VCaP (cell line): ENCODE measurements around the gene SYK.

Experiments used
- H3K27ac ChIP-seq: fragments of 450-650 bp; 2 replicates; pipeline ENCODE4 v1.5.1; 2017
- TF ChIP-seq, protein P1 (sequence below): fragments of 450-650 bp; conservative IDR thresholded peaks from 2 replicates; pipeline ENCODE4 v1.5.1; 2017; ENCODE audit warnings: mild to moderate bottlenecking, moderate library complexity

SYK gene

GRCh38 chr9:90919883-90920282 is 118.3 kb downstream of the SYK start:
- TF ChIP-seq, protein P1, sequence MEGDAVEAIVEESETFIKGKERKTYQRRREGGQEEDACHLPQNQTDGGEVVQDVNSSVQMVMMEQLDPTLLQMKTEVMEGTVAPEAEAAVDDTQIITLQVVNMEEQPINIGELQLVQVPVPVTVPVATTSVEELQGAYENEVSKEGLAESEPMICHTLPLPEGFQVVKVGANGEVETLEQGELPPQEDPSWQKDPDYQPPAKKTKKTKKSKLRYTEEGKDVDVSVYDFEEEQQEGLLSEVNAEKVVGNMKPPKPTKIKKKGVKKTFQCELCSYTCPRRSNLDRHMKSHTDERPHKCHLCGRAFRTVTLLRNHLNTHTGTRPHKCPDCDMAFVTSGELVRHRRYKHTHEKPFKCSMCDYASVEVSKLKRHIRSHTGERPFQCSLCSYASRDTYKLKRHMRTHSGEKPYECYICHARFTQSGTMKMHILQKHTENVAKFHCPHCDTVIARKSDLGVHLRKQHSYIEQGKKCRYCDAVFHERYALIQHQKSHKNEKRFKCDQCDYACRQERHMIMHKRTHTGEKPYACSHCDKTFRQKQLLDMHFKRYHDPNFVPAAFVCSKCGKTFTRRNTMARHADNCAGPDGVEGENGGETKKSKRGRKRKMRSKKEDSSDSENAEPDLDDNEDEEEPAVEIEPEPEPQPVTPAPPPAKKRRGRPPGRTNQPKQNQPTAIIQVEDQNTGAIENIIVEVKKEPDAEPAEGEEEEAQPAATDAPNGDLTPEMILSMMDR: no peak
- H3K27ac ChIP-seq: peak overlapping the region; percentile 84

DNA sequence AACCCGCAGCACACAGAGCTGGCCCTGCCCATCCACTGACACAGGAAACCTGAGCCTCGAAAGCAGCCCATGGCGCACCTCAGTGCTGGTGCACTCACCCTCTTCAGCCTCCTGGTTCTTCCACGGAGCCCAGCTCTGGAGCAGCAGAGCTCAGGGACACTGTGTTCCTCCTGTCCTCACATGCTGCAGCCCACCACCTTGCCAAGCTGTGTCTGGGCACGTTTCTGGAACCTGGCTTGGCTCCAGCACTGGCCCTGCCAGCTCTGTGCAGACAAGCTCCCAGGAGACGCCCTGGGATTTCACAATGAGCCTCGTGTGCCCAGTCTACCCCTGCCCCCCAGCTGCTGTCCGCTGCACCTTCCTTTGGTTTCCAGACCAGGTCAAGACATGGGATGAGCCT is 119.5 kb downstream of the SYK start:
- TF ChIP-seq, protein P1: no peak
- peak overlapping the region; percentile 84 for H3K27ac ChIP-seq

GRCh38 chr9:90921969-90922368 is 120.3 kb downstream of the SYK start:
- H3K27ac ChIP-seq: peak overlapping the region; percentile 84
- TF ChIP-seq, protein P1: no peak

DNA sequence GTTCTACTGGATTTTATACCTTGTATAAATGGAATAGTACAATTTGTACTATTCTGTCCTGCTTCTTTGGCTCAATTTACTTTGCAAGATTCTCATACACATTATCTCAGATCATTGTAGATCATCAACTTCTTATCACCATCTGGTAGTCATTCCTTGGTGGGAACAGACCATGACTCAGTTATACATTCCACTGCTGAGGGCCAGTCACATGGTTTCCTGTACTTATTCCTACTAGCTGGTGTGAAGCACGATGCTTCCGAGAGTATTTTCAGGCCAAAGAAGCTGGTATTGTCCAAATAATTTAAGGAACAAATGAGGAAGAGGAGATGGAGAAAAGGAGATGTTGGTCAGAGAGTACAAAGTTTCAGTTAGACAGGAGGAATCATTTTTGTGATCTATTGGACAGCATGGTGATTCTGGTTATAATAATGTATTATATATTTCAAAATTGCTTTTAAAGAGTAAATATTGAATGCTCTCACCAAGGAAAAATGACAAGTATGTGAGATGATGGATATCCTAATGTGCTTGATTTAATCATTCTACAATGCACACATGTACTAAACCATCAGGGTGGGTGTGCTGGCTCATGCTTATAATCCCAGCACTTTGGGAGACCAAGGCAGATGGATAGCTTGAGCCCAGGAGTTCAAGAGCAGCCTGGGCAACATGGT is 124.1 kb downstream of the SYK start:
- no peak overlapping the region for H3K27ac ChIP-seq
- TF ChIP-seq, protein P1: no peak

DNA sequence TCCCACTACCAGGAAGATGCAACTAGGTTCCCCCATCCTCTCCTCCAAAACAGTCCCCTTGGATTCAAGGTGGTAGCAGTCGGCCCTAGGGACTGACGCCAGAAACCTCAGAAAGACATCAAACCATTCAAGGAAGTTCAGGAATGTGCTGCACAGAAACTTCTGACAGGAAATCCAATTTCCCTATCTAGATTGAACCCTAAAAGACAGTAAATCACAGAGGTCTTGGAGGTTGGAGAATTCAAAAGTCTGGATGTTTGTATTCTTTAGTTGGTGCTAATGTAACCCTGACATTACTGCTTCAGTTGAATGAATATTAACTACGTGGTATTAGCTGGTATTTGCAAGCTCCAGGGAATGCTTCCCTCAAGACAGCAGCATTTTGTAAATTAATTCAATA is 125.3 kb downstream of the SYK start:
- TF ChIP-seq, protein P1: no peak
- no peak overlapping the region for H3K27ac ChIP-seq

DNA sequence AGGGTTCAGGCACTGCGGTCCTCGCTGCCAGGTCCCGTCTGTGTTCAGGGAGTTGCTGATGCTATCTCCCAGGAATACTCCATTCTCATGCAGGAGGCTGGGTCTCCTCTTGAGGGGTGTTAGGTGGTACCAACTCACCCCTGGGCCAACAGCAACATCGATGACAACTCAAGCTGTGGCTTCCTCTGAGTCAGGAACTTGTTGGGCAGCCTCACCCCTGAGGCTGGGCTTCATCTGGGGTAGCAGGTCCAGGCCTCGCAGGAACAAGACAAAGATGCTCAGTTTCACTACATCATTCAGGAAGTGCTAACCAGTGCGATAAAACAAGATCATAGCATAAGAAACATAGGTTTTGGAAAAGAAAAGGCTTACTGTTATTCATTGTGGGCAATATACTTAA is 125.9 kb downstream of the SYK start:
- H3K27ac ChIP-seq: no peak overlapping the region
- TF ChIP-seq, protein P1: no peak

GRCh38 chr9:90929626-90930025 is 128.0 kb downstream of the SYK start:
- TF ChIP-seq, protein P1: no peak
- H3K27ac ChIP-seq: no peak overlapping the region
